NCI-H82 (cell line): ENCODE results near the gene ROBO2.

Experiments
- DNase-seq: peaks from one replicate; lab custom pipeline; 2025; lab: John Stamatoyannopoulos, UW

The ROBO2 gene

GRCh38 chr3:77682162-77682561 is 642.3 kb downstream of the ROBO2 start:
- DNase-seq: no peak

GRCh38 chr3:77684115-77684514 is 644.2 kb downstream of the ROBO2 start:
- DNase-seq: no peak

- DNase-seq: no peak
Measured at GRCh38 chr3:77685713-77686112, 645.8 kb downstream of the ROBO2 start.

GRCh38 chr3:77686560-77686959 is 646.7 kb downstream of the ROBO2 start:
- DNase-seq: no peak

- no peak for DNase-seq
Measured at GRCh38 chr3:77687545-77687944, 647.6 kb downstream of the ROBO2 start.

GRCh38 chr3:77690284-77690845 is 650.5 kb downstream of the ROBO2 start:
- no peak for DNase-seq

GRCh38 chr3:77693147-77693546 is 653.2 kb downstream of the ROBO2 start:
- DNase-seq: no peak

GRCh38 chr3:77699125-77699691 is 659.3 kb downstream of the ROBO2 start:
- DNase-seq: no peak
